GM04503 (cell line): ENCODE measurements around the gene TBC1D22A.
"Not testable (repeated sequence)": the region's sequence is repeated elsewhere in the genome, so short reads cannot be mapped to it uniquely, and the experiment has no call there.

ENCODE experiments used
- DNase-seq: peaks from one replicate; pipeline ENCODE4 v3.0.0-alpha.2; 2012; ENCODE audit warnings: low read depth

TBC1D22A gene

GRCh38 chr22:46774253-46774979 is 12.0 kb downstream of the TBC1D22A start:
- no peak for DNase-seq

GRCh38 chr22:46774980-46775849 is 12.8 kb downstream of the TBC1D22A start:
- DNase-seq: no peak

GRCh38 chr22:46775850-46776826 is 13.7 kb downstream of the TBC1D22A start:
- DNase-seq: no peak

DNA sequence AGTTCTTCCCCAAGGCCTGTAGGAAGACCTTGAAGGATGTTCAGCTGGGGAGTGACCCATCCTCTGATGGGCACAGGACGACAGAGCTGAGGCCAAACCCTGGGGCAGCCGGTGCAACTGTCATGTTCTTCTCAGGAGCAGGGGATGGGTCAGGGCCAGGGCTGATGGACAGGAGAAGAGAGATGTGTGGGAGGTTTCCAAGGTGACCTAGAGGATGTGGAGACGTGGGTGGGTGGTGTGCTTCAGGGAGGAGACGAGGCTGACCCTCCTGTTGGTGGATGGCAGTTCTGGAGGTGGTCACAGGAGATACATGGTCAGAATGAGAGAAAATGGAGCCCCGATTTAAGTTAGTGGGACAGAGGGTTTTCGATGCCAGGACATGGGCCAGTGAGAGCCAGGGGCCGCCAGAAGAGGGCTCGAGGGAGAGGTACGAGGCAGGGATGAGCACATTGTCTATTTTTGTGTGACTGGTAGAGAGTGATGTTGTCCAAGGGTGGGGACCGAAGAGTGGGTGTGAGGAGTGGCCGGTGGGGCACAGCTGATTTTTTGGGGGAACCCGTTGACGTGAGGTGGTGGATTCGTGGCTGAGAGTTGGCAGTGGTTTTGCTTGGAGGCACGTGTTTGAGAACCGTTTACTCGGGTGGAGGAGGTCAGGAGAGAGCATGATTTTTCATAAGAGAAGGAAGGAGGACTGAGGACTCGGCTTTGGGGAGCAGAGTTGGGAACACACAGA is 14.6 kb downstream of the TBC1D22A start:
- DNase-seq: no peak

- DNase-seq: no peak
Observed at GRCh38 chr22:46777609-46777970, 15.1 kb downstream of the TBC1D22A start.

- no peak for DNase-seq
Observed at GRCh38 chr22:46779023-46779422, 16.6 kb downstream of the TBC1D22A start.

DNA sequence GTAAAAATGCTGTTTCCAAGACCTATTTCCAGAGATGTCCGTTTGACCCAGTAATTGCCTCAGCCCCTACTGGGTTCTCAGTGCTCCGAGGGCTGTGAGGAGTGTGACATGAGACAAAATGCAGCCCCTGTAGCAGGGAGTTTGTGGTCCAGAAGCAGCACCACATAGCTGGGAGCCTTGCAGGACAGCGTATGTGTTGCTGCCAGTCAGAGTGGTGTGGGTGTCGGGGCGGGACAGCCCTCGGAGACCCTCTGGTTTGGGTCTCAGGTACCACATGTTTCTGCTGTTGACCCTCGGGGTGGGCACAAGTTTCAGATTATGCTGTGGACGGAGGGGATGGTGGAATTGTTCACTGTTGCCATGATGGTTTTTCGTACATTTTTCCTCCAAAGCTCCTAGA is 17.2 kb downstream of the TBC1D22A start:
- no peak for DNase-seq

DNA sequence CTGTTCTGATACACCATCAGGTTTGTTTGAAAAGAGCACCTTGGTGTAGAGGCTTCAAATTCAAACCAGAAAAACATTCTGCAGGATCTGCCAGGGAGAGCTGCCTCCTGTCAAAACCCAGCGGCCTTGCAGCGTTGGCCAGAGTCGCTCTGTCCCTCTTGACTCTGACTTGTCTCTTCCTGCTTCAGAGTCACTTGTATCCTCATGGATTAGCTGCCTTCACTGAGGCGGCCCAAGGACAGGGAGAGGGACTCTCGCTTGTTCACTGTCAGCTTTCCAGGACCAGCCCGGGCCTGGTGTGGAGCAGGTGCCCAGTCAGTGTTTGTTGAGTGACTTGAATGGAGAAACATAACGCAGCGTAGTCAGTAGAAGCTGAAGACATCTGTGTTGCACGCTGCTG is 18.0 kb downstream of the TBC1D22A start:
- DNase-seq: no peak

DNA sequence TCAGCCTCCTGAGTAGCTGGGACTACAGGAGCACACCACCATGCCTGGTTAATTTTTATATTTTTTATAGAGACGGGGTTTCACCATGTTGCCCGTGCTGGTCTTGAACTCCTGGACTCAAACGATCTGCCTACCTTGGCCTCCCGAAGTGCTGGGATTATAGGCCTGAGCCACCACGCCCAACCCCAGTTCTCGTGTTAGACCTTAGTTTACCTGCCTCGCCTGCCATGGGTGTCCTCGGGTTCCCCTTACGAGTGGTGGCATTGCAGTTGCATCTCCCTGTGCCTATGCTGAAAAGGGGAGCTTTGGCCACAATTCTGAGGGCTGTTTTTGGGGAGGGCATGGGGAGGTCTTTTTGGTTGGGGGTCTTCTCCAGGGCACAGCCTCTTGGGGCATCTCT is 18.8 kb downstream of the TBC1D22A start:
- no peak for DNase-seq

DNA sequence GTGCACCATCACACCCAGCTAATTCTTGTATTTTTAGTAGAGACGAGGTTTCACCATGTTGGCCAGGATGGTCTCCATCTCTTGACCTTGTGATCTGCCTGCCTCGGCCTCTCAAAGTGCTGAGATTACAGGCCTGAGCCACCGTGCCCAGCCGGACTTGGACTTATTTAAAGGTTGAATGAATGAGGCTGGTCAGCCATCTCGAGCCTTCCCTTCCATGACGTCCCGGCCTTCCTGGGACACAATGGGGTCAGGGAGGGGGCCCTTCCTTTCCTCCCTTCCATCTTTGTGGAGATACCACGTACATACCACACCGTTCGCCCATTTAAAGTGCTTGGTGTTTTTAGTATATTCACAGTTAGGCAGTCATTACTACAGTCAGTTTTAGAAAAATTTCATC is 19.8 kb downstream of the TBC1D22A start:
- DNase-seq: not testable (repeated sequence)

GRCh38 chr22:46783721-46784120 is 21.3 kb downstream of the TBC1D22A start:
- DNase-seq: no peak

DNA sequence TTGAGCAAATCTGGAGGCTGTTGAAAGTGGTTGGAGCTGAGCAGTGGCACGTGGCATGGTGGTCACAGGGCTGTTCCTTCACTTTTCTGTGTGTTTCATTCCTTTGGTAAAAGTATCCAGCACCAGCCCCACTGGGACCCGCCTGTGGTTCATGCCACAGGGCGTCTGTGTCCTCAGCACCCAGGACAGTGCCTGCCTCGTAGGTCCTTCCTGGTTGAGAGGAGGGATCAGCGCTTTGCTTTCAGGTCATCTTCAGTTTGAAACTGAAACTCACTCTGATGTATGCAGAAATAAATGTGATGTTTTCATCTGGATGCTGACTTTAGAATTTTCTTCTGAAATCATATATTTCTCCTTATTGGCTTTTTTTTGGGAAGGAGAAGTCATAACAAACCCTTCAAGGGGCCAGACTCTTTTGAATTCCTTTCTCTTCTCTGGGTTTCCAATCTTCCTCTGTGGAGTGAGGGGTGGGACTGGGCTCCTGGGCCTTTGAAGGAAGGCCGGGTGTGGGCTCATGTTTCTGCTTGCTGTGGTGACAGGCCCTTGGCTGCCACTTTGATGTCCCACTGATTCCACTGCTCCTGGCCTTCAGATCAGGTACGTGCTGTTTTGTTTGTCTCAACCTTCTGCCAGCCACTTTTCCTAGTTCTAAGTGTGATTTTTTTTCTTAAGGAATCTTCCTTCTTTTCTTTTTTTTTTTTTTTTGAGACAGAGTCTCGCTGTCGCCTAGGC is 26.2 kb downstream of the TBC1D22A start:
- no peak for DNase-seq

DNA sequence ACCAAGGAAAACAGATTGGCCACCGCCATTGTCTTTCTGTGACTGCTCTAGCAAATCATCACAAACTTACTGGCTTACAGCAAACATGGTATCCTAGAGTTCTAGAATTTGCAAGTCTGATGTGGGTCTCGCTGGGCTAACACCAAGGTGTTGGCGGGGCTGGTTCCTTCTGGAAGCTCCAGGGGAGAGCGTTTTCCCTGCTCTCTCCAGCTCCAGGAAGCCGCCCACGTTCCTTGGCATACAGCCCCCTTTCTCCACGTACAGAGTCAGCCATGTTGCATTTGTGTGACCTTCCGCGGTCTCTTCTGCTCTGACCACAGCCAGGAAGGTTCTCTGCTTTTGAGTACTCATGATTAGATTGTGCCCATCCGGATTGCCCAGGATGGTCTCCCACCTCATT is 27.5 kb downstream of the TBC1D22A start:
- DNase-seq: no peak

DNA sequence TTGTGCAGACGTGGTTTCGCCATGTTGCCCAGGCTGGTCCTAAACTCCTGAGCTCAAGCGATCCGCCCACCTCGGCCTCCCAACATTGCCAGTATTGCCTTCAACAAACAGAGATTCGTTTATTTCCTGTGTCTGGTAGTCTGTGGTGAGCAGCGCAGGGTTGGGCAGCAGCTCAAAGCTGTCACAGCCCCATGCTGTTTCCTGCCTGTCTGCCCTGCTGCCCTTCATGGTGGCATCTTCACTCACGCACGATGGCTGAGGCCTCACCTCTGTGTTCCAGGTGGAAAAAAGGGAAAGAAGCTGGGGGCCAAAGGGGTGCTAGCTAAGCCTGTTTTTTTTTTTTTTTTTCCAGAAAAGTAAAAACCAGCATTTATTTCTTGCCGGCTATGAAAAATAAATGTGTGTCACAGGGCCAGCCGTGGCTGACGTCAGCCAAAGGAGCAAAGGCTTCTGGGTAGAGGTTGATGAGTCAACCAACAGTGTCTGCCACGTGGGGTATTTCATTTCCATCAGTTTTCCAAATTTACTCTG is 28.8 kb downstream of the TBC1D22A start:
- no peak for DNase-seq

DNA sequence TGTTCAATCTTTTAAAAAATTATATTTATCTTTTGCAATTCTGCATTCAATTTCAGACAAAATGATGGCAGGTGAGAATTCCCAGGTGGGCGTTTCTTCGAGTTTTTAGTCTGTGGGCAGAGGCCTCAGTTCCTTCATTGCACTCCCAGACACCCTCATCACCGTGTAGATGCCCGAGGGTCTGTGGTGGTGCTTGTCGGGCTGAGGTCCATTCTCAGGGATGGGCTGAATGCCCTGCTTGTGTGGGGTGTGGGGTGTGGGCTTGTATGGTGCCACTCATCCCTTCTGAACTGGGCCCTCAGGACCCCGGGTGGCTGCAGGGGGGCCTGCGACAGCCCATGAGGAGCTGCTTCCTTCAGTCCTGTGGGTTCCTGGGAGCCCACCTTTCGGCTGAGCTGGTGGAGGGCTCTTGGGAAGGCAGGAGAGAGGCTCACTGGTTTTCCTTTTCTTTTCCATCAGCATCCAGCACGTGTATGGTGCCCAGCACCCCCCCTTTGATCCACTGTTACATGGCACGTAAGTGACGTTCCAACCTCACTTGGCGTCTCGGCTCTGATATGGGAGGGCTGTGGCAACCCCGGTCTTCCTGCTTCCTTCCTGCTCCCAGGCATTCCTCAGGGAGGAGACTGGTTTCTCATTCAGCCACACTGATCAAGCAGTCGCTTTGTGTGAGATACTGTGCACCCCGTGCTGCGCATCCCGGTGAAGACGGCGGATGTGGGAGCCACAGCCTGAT is 29.8 kb downstream of the TBC1D22A start:
- DNase-seq: no peak

GRCh38 chr22:46792841-46793261 is 30.4 kb downstream of the TBC1D22A start:
- no peak for DNase-seq

- no peak for DNase-seq
Observed at GRCh38 chr22:46793497-46793896, 31.0 kb downstream of the TBC1D22A start.

DNA sequence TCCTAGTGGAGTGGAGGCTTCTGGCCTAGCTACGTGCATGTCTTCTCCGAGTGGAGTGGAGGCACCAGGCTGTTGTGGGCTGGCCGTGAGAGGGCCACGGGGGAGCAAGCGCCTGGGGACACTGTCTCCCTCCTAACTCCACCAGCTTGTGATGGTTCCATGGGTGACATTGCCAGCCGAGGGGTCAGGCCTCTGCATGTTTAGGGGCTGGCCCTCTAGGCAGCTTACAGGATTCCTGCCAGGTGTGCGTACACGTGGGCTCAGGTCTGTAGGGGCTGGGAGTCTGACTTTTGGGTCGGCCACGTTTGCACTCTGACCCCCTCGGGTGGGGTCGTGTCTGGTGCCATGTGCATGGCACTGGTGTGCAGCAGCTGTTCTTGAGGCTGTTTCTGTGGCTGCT is 31.6 kb downstream of the TBC1D22A start:
- no peak for DNase-seq

DNA sequence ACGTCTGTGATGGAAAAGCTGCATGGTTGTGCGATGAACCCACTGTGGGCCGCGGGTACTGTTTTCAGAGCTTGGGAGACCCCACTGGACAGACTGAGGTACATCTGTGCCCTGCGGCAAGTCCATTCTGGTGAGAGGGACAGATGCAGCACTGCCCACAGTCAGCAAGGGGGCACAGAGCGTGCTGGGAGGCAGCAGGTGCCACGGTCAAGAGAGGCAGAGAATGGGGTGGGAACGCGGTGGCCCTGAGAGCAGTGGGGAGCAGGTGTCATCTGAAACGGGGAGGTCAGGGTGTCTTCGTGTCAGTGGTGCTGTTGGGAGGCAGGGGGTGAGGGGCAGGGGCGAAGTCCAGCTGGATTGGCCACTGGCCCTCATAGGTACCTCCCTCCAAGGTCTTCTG is 32.0 kb downstream of the TBC1D22A start:
- no peak for DNase-seq

DNA sequence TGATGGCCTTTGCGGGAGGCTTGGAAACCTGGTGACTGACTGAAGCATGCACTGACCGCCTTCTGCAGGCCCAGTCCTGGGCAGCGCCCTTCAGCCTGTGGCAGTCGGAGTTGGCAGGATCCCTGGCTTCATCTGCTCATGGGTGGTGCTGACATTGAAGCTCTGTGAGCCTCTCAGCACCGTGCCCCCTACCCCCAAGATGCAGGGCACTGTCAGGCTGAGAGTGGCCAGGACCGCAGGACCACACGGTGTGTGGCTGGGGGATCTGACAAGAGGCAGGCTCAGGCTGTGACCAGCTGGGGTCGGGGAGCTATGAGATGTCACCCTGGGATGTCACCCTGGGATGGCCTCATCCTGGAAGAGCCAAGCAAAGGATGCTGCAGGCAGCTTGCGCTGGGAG is 32.7 kb downstream of the TBC1D22A start:
- DNase-seq: no peak
